CD4-positive, alpha-beta T cell treated with Interleukin-17A for 1 hour (primary cell): Measurements from ENCODE around the gene BTBD9.

Experiments
- DNase-seq: peaks from one replicate; pipeline ENCODE4 v3.0.0-alpha.2; 2020

Gene BTBD9

GRCh38 chr6:38187811-38188590, 451.7 kb downstream of the BTBD9 start:
- no peak for DNase-seq

GRCh38 chr6:38187325-38187724, 452.4 kb downstream of the BTBD9 start:
- DNase-seq, result no peak

GRCh38 chr6:38185752-38186151, 454.0 kb downstream of the BTBD9 start:
- no peak for DNase-seq

- no peak for DNase-seq
These were observed 454.5 kb downstream of the BTBD9 start for GRCh38 chr6:38185244-38185643.

GRCh38 chr6:38184585-38185080, 455.1 kb downstream of the BTBD9 start:
- DNase-seq, result no peak

- DNase-seq, result no peak
These were observed 455.7 kb downstream of the BTBD9 start for GRCh38 chr6:38183856-38184584.

GRCh38 chr6:38182426-38182825, 457.3 kb downstream of the BTBD9 start:
- DNase-seq, result no peak

- no peak for DNase-seq
These were observed 459.1 kb downstream of the BTBD9 start for GRCh38 chr6:38180586-38180985.

GRCh38 chr6:38179794-38180430, 459.8 kb downstream of the BTBD9 start:
- no peak for DNase-seq

GRCh38 chr6:38179300-38179699, 460.4 kb downstream of the BTBD9 start:
- DNase-seq, result no peak

GRCh38 chr6:38178584-38178886, 461.2 kb downstream of the BTBD9 start:
- no peak for DNase-seq

- no peak for DNase-seq
These were observed 461.7 kb downstream of the BTBD9 start for GRCh38 chr6:38177882-38178583.

- no peak for DNase-seq
These were observed 462.7 kb downstream of the BTBD9 start for GRCh38 chr6:38176797-38177751.

GRCh38 chr6:38175786-38176185, 463.9 kb downstream of the BTBD9 start:
- no peak for DNase-seq

GRCh38 chr6:38174806-38175495, 464.8 kb downstream of the BTBD9 start:
- DNase-seq, result no peak

- no peak for DNase-seq
These were observed 465.4 kb downstream of the BTBD9 start for GRCh38 chr6:38174315-38174714.

GRCh38 chr6:38173909-38174308, 465.8 kb downstream of the BTBD9 start:
- no peak for DNase-seq

GRCh38 chr6:38172739-38173410, 466.9 kb downstream of the BTBD9 start:
- no peak for DNase-seq

GRCh38 chr6:38171997-38172738, 467.6 kb downstream of the BTBD9 start:
- no peak for DNase-seq
